ENCODE results near the gene SUPT3H.

DNA sequence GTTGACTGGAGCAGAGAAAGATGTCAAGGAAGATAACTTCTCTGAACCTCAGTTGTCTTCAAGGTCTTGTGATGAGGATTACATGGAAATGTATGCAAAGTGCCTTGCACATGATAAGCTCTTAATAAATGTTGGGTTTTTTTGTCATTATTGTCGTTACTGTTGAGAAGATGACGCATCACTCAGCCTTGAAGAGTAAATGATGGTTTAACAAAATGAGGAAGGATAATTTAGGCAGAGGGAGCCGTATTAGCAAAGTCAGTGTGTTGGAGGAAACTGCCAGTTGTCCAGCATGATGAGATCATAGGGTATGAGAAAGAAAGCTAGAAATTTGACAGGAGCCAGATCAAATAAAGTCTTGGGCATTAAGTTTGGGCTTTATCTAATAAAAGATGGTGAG is 8.8 kb upstream of the SUPT3H start:
- TF ChIP-seq, protein P1, sequence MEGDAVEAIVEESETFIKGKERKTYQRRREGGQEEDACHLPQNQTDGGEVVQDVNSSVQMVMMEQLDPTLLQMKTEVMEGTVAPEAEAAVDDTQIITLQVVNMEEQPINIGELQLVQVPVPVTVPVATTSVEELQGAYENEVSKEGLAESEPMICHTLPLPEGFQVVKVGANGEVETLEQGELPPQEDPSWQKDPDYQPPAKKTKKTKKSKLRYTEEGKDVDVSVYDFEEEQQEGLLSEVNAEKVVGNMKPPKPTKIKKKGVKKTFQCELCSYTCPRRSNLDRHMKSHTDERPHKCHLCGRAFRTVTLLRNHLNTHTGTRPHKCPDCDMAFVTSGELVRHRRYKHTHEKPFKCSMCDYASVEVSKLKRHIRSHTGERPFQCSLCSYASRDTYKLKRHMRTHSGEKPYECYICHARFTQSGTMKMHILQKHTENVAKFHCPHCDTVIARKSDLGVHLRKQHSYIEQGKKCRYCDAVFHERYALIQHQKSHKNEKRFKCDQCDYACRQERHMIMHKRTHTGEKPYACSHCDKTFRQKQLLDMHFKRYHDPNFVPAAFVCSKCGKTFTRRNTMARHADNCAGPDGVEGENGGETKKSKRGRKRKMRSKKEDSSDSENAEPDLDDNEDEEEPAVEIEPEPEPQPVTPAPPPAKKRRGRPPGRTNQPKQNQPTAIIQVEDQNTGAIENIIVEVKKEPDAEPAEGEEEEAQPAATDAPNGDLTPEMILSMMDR (IDR thresholded peaks at IDR 0.05; ENCODE audit: low read depth, low read length) = no peak
- no peak for TF ChIP-seq MYC (IDR thresholded peaks at IDR 0.05; ENCODE audit: low read depth, low read length)
- TF ChIP-seq, protein P2, sequence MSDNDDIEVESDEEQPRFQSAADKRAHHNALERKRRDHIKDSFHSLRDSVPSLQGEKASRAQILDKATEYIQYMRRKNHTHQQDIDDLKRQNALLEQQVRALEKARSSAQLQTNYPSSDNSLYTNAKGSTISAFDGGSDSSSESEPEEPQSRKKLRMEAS (IDR thresholded peaks at IDR 0.05; ENCODE audit: low read depth, low read length) = no peak
- TF ChIP-seq POLR2A (IDR thresholded peaks at IDR 0.05; ENCODE audit: extremely low read depth, insufficient read length) = no peak
